ENCODE measurements around the gene PAX7.

Gene PAX7

DNA sequence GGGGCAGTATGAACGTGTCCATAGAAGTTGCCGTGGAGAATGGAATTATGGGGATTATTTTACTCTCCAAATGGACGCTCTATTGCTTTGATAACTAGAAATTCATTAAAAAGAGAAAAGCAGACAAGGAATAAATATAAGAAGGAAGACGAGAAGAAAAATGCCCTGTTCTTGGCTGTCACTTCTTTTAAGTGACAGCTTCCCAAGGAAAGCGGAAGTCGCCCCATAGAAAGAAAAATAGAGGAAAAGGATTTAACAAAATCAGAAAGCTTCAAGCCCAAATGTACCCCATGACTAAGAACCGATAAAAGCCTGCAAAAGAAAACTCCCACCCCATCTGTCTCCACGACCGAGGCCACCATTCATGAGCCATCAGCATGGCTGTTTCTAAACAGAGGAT lies 143.1 kb downstream of the PAX7 start:
- Histone ChIP-seq H3K4me3 (ENCODE audit: low read depth, low read length, poor library complexity, severe bottlenecking) (no peak overlapping the region), H3K27ac (ENCODE audit: low read depth, low read length, poor library complexity, severe bottlenecking) (no peak overlapping the region), H3K36me3 (ENCODE audit: insufficient read depth, low read length) (no peaks in the 10 kb centered on the region), H2AFZ (ENCODE audit: low read length) (no peak overlapping the region), H3K9me3 (ENCODE audit: low read length) (no peaks in the 10 kb centered on the region), H3F3A (ENCODE audit: insufficient read depth, low read length) (no peaks in the 10 kb centered on the region), H3K9ac (ENCODE audit: low read length) (no peak overlapping the region), H3K4me2 (ENCODE audit: low read length) (no peak overlapping the region), H3K27me3 (ENCODE audit: insufficient read depth, low read length) (0 out of 2 replicates have a peak, but pooled peaks cover 3% of the 10 kb centered on the region), H3K4me1 (ENCODE audit: insufficient read depth, low read length, severe bottlenecking) (no peaks in the 10 kb centered on the region), H3K79me2 (ENCODE audit: insufficient read depth, low read length) (no peaks in the 10 kb centered on the region), H3K9me2 (ENCODE audit: low read depth, low read length) (no peaks in the 10 kb centered on the region), H4K20me1 (ENCODE audit: insufficient read depth, low read length) (no peaks in the 10 kb centered on the region)
- TF ChIP-seq EZH2 (IDR thresholded peaks at IDR 0.05; ENCODE audit: borderline replicate concordance, low read length) = no peak
- TF ChIP-seq, protein P1, sequence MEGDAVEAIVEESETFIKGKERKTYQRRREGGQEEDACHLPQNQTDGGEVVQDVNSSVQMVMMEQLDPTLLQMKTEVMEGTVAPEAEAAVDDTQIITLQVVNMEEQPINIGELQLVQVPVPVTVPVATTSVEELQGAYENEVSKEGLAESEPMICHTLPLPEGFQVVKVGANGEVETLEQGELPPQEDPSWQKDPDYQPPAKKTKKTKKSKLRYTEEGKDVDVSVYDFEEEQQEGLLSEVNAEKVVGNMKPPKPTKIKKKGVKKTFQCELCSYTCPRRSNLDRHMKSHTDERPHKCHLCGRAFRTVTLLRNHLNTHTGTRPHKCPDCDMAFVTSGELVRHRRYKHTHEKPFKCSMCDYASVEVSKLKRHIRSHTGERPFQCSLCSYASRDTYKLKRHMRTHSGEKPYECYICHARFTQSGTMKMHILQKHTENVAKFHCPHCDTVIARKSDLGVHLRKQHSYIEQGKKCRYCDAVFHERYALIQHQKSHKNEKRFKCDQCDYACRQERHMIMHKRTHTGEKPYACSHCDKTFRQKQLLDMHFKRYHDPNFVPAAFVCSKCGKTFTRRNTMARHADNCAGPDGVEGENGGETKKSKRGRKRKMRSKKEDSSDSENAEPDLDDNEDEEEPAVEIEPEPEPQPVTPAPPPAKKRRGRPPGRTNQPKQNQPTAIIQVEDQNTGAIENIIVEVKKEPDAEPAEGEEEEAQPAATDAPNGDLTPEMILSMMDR (IDR thresholded peaks at IDR 0.05; ENCODE audit: low read length) = no peak

DNA sequence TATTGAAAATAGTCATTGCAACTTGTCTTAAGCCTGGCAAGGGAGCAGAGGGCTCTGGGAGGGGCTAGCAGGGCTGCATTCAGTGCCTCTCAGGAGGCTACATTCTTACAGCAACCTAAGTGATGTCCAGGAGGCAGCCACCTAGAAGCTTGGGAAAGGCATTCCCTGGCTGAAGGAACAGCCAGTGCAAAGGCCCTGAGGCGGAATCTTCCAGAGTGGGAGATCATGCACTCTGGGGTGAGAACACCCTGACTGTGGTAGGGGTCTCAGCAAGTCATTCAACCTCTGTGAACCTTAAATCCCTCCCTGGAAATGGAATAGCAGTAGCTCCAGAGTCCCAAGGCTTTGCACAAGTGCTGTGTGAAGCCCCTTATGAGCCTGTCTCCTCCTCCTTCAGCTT lies 144.7 kb downstream of the PAX7 start:
- Histone ChIP-seq H3K4me1 (ENCODE audit: insufficient read depth, low read length, severe bottlenecking) (no peaks in the 10 kb centered on the region), H3K9me2 (ENCODE audit: low read depth, low read length) (no peaks in the 10 kb centered on the region), H3K9ac (ENCODE audit: low read length) (no peak overlapping the region), H3K79me2 (ENCODE audit: insufficient read depth, low read length) (no peaks in the 10 kb centered on the region), H3K4me3 (ENCODE audit: low read depth, low read length, poor library complexity, severe bottlenecking) (no peak overlapping the region), H3K9me3 (ENCODE audit: low read length) (no peaks in the 10 kb centered on the region), H3K27me3 (ENCODE audit: insufficient read depth, low read length) (0 out of 2 replicates have a peak, but pooled peaks cover 3% of the 10 kb centered on the region), H2AFZ (ENCODE audit: low read length) (no peak overlapping the region), H3F3A (ENCODE audit: insufficient read depth, low read length) (no peaks in the 10 kb centered on the region), H4K20me1 (ENCODE audit: insufficient read depth, low read length) (no peaks in the 10 kb centered on the region), H3K27ac (ENCODE audit: low read depth, low read length, poor library complexity, severe bottlenecking) (no peak overlapping the region), H3K36me3 (ENCODE audit: insufficient read depth, low read length) (no peaks in the 10 kb centered on the region), H3K4me2 (ENCODE audit: low read length) (no peak overlapping the region)
- no peak for TF ChIP-seq EZH2 (IDR thresholded peaks at IDR 0.05; ENCODE audit: borderline replicate concordance, low read length)
- TF ChIP-seq, protein P1 (IDR thresholded peaks at IDR 0.05; ENCODE audit: low read length) = no peak

DNA sequence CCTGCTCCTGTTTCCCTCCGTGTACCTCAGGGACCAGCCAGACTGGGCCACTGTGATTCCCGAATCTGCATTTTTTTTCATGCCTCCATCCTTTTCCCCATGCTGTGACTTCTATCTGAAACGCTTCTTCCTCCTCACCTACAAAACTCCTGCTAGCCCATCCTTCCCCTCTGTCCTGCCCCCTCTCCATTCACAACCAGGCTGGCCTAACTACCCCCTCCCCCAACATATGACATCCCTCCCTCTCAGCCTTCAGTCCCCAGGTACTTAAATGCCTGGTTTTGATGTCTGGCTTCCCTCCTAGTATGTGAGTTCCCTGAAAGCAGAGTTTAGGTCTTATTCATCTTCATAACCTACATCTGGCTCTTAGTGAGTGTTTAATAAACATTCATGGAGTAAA lies 146.1 kb downstream of the PAX7 start:
- Histone ChIP-seq H2AFZ (ENCODE audit: low read length) (no peak overlapping the region), H3K9me2 (ENCODE audit: low read depth, low read length) (no peaks in the 10 kb centered on the region), H3K9me3 (ENCODE audit: low read length) (no peaks in the 10 kb centered on the region), H3K36me3 (ENCODE audit: insufficient read depth, low read length) (no peaks in the 10 kb centered on the region), H3K4me3 (ENCODE audit: low read depth, low read length, poor library complexity, severe bottlenecking) (no peak overlapping the region), H4K20me1 (ENCODE audit: insufficient read depth, low read length) (no peaks in the 10 kb centered on the region), H3K4me2 (ENCODE audit: low read length) (no peak overlapping the region), H3K27me3 (ENCODE audit: insufficient read depth, low read length) (0 out of 2 replicates have a peak, but pooled peaks cover 3% of the 10 kb centered on the region), H3K27ac (ENCODE audit: low read depth, low read length, poor library complexity, severe bottlenecking) (no peak overlapping the region), H3K79me2 (ENCODE audit: insufficient read depth, low read length) (no peaks in the 10 kb centered on the region), H3F3A (ENCODE audit: insufficient read depth, low read length) (no peaks in the 10 kb centered on the region), H3K4me1 (ENCODE audit: insufficient read depth, low read length, severe bottlenecking) (no peaks in the 10 kb centered on the region), H3K9ac (ENCODE audit: low read length) (no peak overlapping the region)
- TF ChIP-seq EZH2 (IDR thresholded peaks at IDR 0.05; ENCODE audit: borderline replicate concordance, low read length) = no peak
- TF ChIP-seq, protein P1 (IDR thresholded peaks at IDR 0.05; ENCODE audit: low read length) = no peak
